ENCODE data around the gene PRKG1.

- TF ChIP-seq EZH2 (IDR thresholded peaks at IDR 0.05; ENCODE audit: low read depth, unreplicated experiment) = no peak
- TF ChIP-seq CTCF (conservative IDR thresholded peaks at IDR 0.05; ENCODE audit: low read depth in 2 of 2) = no peak
- TF ChIP-seq EZH2phosphoT487 (IDR thresholded peaks at IDR 0.05; ENCODE audit: unreplicated experiment) = no peak
- no peak for TF ChIP-seq POLR2AphosphoS5 (IDR thresholded peaks at IDR 0.05; ENCODE audit: low read depth)
- TF ChIP-seq CREB1 (CRISPR knock-in tag; IDR thresholded peaks at IDR 0.05; ENCODE audit: low read depth) = no peak
These were observed 837.4 kb downstream of the PRKG1 start for GRCh38 chr10:51911723-51912122.

Measured in GM23338 (cell line).